Measurements from ENCODE around the gene QRFPR.

Gene QRFPR

GRCh38 chr4:121375262-121375661 is 5.6 kb downstream of the QRFPR start:
- no peak overlapping the region for H3K4me3 ChIP-seq (ENCODE audit: low read depth, low read length)
- TF ChIP-seq CTCF (IDR thresholded peaks at IDR 0.05; ENCODE audit: borderline replicate concordance, insufficient read depth, low read depth, low read length): no peak

GRCh38 chr4:121373841-121374240 is 7.0 kb downstream of the QRFPR start:
- no peak for TF ChIP-seq CTCF (IDR thresholded peaks at IDR 0.05; ENCODE audit: borderline replicate concordance, insufficient read depth, low read depth, low read length)
- H3K4me3 ChIP-seq (ENCODE audit: low read depth, low read length): no peak overlapping the region

GRCh38 chr4:121370729-121371325 is 10.0 kb downstream of the QRFPR start:
- no peak overlapping the region for H3K4me3 ChIP-seq (ENCODE audit: low read depth, low read length)
- TF ChIP-seq CTCF (IDR thresholded peaks at IDR 0.05; ENCODE audit: borderline replicate concordance, insufficient read depth, low read depth, low read length): peak; percentile 23; the same call in 1 of the 2 replicates

GRCh38 chr4:121360495-121360894 is 20.3 kb downstream of the QRFPR start:
- no peak for TF ChIP-seq CTCF (IDR thresholded peaks at IDR 0.05; ENCODE audit: borderline replicate concordance, insufficient read depth, low read depth, low read length)
- H3K4me3 ChIP-seq (ENCODE audit: low read depth, low read length): no peak overlapping the region

- no peak for TF ChIP-seq CTCF (IDR thresholded peaks at IDR 0.05; ENCODE audit: borderline replicate concordance, insufficient read depth, low read depth, low read length)
- H3K4me3 ChIP-seq (ENCODE audit: low read depth, low read length): no peak overlapping the region
Measured at GRCh38 chr4:121358473-121358872, 22.3 kb downstream of the QRFPR start.

GRCh38 chr4:121353213-121353612 is 27.6 kb downstream of the QRFPR start:
- TF ChIP-seq CTCF (IDR thresholded peaks at IDR 0.05; ENCODE audit: borderline replicate concordance, insufficient read depth, low read depth, low read length): no peak
- H3K4me3 ChIP-seq (ENCODE audit: low read depth, low read length): no peak overlapping the region

- no peak overlapping the region for H3K4me3 ChIP-seq (ENCODE audit: low read depth, low read length)
- no peak for TF ChIP-seq CTCF (IDR thresholded peaks at IDR 0.05; ENCODE audit: borderline replicate concordance, insufficient read depth, low read depth, low read length)
Measured at GRCh38 chr4:121344098-121344497, 36.7 kb downstream of the QRFPR start.

Measured in GM12875 (cell line).